HS-27A (cell line): ENCODE results near the gene NKAIN1.
"Not testable (repeated sequence)": the region's sequence is repeated elsewhere in the genome, so short reads cannot be mapped to it uniquely, and the experiment has no call there.

Experiments
- DNase-seq: peaks from one replicate; pipeline ENCODE4 v3.0.0-alpha.2; 2012; ENCODE audit warnings: low read depth, missing footprints

Gene NKAIN1

GRCh38 chr1:31239653-31240241 is at the start of gene NKAIN1:
TSS of gene NKAIN1 (minus strand) at chr1:31239887. CDS start at chr1:31239547, 340 bp downstream.
- DNase-seq = no peak

- no peak for DNase-seq
These were observed 49.3 kb upstream of the NKAIN1 start for GRCh38 chr1:31289021-31289420.

- not testable (repeated sequence) for DNase-seq
These were observed 48.1 kb upstream of the NKAIN1 start for GRCh38 chr1:31287791-31288190.

- DNase-seq = not testable (repeated sequence)
These were observed 42.7 kb upstream of the NKAIN1 start for GRCh38 chr1:31282426-31282825.

- DNase-seq = no peak
These were observed 33.9 kb upstream of the NKAIN1 start for GRCh38 chr1:31273619-31274018.

GRCh38 chr1:31272369-31272768 is 32.7 kb upstream of the NKAIN1 start:
- DNase-seq = no peak

GRCh38 chr1:31266547-31266946 is 26.9 kb upstream of the NKAIN1 start:
- no peak for DNase-seq

- DNase-seq = no peak
These were observed 25.2 kb upstream of the NKAIN1 start for GRCh38 chr1:31264790-31265386.

GRCh38 chr1:31263408-31263807 is 23.7 kb upstream of the NKAIN1 start:
- DNase-seq = no peak

- not testable (repeated sequence) for DNase-seq
These were observed 22.7 kb upstream of the NKAIN1 start for GRCh38 chr1:31262393-31262792.

- no peak for DNase-seq
These were observed 22.2 kb upstream of the NKAIN1 start for GRCh38 chr1:31261916-31262315.

GRCh38 chr1:31259746-31260145 is 20.1 kb upstream of the NKAIN1 start:
- DNase-seq = no peak

GRCh38 chr1:31258581-31258980 is 18.9 kb upstream of the NKAIN1 start:
- no peak for DNase-seq

GRCh38 chr1:31257213-31257612 is 17.5 kb upstream of the NKAIN1 start:
- DNase-seq = no peak

GRCh38 chr1:31249854-31250253 is 10.2 kb upstream of the NKAIN1 start:
- no peak for DNase-seq

- no peak for DNase-seq
These were observed 8.6 kb upstream of the NKAIN1 start for GRCh38 chr1:31248276-31248675.

GRCh38 chr1:31244326-31244725 is 4.6 kb upstream of the NKAIN1 start:
- no peak for DNase-seq

GRCh38 chr1:31243501-31244286 is 4.0 kb upstream of the NKAIN1 start:
- no peak for DNase-seq

- DNase-seq = no peak
These were observed 1.6 kb upstream of the NKAIN1 start for GRCh38 chr1:31241321-31241720.

- DNase-seq = no peak
These were observed 587 bp downstream of the NKAIN1 start for GRCh38 chr1:31238986-31239613.

- DNase-seq = no peak
These were observed 1.1 kb downstream of the NKAIN1 start for GRCh38 chr1:31238612-31238985.

GRCh38 chr1:31234870-31235269 is 4.8 kb downstream of the NKAIN1 start:
- DNase-seq = no peak
